Adrenal gland (tissue), 5 donors: ENCODE data around the gene CADM4.

Experiments
- POLR2A ChIP-seq, 2 donors: fragments of 450-650 bp; IDR thresholded peaks; one replicate each; pipeline ENCODE4 v1.6.1; 2017; ENCODE audit warnings: antibody characterized with exemption in 2 of 2, mild to moderate bottlenecking in 2 of 2, moderate library complexity in 1 of 2
- TF ChIP-seq, protein P1 (sequence below), 6 experiments: fragments of 450-650 bp in 4 of 6; fragments of 200-600 bp in 2 of 6; sonication (generic) in 1 of 6; IDR thresholded peaks; 1 replicate in 5 of 6; 2 replicates in 1 of 6; pipeline versions ENCODE4 v1.5.1 to v1.8.0; 2016 to 2021; ENCODE audit warnings: antibody characterized with exemption in 6 of 6, mild to moderate bottlenecking in 2 of 6, moderate library complexity in 1 of 6
- donor health status: DM: no; HTN: no; CAD: no.

DNA sequence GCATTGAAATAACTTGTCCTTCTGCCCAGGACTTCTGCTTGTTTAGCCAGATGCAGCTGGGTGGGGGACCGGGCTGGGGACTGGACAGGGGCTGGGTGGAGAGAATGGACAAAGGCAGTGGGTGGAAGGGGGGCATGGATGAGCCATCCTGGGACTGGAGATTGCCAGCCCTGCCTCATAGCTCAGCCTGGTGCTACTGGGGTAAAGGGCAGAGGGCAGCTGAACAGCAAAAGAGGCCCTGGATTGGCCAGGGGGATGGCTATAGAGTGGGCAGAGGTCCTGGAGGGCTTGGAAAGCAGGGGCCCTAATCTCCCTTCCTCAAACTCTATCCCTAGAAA lies 48.0 kb upstream of the CADM4 start:
- TF ChIP-seq, protein P1, sequence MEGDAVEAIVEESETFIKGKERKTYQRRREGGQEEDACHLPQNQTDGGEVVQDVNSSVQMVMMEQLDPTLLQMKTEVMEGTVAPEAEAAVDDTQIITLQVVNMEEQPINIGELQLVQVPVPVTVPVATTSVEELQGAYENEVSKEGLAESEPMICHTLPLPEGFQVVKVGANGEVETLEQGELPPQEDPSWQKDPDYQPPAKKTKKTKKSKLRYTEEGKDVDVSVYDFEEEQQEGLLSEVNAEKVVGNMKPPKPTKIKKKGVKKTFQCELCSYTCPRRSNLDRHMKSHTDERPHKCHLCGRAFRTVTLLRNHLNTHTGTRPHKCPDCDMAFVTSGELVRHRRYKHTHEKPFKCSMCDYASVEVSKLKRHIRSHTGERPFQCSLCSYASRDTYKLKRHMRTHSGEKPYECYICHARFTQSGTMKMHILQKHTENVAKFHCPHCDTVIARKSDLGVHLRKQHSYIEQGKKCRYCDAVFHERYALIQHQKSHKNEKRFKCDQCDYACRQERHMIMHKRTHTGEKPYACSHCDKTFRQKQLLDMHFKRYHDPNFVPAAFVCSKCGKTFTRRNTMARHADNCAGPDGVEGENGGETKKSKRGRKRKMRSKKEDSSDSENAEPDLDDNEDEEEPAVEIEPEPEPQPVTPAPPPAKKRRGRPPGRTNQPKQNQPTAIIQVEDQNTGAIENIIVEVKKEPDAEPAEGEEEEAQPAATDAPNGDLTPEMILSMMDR (IDR thresholded peaks at IDR 0.05): no peak
- TF ChIP-seq POLR2A (IDR thresholded peaks at IDR 0.05): no peak
